Measurements from ENCODE around the gene ADAP1. TPM values are rescaled to one million over a fixed set of nuclear protein-coding genes. Genes with fewer than 3 reads are reported as not detected.

ADAP1 gene
- total RNA-seq, 1 experiment from 2014 or later = 6.2 TPM

DNA sequence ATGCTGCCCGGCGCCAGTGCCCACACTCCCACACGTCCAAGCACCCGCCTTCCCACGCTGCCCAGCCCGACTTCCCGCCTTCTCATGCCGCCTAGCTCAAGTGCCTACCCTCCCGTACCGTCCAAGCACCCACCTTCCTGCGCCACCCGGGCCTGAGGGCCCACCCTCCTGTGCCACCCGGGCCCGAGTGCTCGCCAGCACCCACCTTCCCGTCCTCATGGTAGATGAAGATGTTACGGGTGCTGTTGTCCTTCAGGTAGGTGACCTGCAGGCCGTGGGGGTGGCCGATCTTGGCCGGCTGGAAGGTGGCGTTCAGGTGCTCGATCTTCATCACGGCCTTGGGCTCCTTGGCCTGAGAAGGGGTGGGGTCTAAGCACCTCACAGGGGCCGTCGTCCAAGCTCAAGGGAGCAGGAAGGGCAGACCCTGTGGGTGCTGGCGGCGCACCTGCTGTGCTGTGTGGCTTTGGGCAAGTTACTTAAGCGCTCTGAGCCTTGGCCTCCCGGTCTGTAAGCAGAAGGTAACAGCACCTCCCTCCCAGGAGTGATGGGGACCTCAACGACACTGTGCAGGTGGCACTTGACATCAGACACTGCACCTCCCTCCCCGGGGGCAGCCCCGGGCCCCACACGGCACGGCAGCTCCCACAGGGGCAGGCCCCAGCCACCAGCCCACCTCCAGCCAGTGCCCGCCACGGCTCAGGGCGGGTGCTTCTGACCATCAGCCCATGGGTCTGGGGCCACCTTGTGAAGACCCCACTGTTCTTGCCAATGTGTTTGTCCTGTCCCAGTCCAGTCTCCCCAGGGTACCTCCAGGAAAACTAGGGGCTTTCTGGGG is 50.3 kb downstream of the ADAP1 start:
- H3K79me2 ChIP-seq (ENCODE audit: insufficient read depth, low read length) = no peaks in the 10 kb centered on the region
- no peaks in the 10 kb centered on the region; the same call in 1 of the 2 replicates for H3K27me3 ChIP-seq (ENCODE audit: insufficient read depth, low read length)
- H3K23ac ChIP-seq (ENCODE audit: insufficient read length, low read depth, low read length) = no peak overlapping the region
- Mint-ChIP-seq H3K36me3 (ENCODE audit: insufficient read depth in 1 of 3, low read depth in 3 of 3) (no peaks in the 10 kb centered on the region), H3K4me1 (peaks cover 2 to 5% of the 10 kb centered on the region in 2 experiments; a peak in 1 of 4 replicates), H3K4me3 (no peak overlapping the region), H3K27ac (no peak overlapping the region), H3K27me3 (ENCODE audit: low read depth) (peaks cover 20% of the 10 kb centered on the region), H3K9me3 (no peaks in the 10 kb centered on the region; a peak in 1 of 5 replicates)
- H4K5ac ChIP-seq (ENCODE audit: insufficient read length, low read depth, low read length) = no peak overlapping the region
- no peak overlapping the region for H2BK5ac ChIP-seq (ENCODE audit: insufficient read length, low read length)
- H2AK5ac ChIP-seq (ENCODE audit: insufficient read length, low read length) = no peak overlapping the region
- H3K56ac ChIP-seq (ENCODE audit: insufficient read length, low read depth, low read length) = no peak overlapping the region
- H3K9ac ChIP-seq (ENCODE audit: extremely low read depth, insufficient read length, low read length) = no peak overlapping the region
- no peaks in the 10 kb centered on the region for H3K79me1 ChIP-seq (ENCODE audit: insufficient read depth, low read depth, low read length, poor library complexity, severe bottlenecking)
- TF ChIP-seq, protein P1, sequence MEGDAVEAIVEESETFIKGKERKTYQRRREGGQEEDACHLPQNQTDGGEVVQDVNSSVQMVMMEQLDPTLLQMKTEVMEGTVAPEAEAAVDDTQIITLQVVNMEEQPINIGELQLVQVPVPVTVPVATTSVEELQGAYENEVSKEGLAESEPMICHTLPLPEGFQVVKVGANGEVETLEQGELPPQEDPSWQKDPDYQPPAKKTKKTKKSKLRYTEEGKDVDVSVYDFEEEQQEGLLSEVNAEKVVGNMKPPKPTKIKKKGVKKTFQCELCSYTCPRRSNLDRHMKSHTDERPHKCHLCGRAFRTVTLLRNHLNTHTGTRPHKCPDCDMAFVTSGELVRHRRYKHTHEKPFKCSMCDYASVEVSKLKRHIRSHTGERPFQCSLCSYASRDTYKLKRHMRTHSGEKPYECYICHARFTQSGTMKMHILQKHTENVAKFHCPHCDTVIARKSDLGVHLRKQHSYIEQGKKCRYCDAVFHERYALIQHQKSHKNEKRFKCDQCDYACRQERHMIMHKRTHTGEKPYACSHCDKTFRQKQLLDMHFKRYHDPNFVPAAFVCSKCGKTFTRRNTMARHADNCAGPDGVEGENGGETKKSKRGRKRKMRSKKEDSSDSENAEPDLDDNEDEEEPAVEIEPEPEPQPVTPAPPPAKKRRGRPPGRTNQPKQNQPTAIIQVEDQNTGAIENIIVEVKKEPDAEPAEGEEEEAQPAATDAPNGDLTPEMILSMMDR (conservative IDR thresholded peaks at IDR 0.05) = no peak
- H3T11ph ChIP-seq (ENCODE audit: low read length) = no peak overlapping the region
- no peak overlapping the region for H3K4me2 ChIP-seq (ENCODE audit: insufficient read depth, insufficient read length, low read length)
- H3K4ac ChIP-seq (ENCODE audit: low read depth, low read length) = no peak overlapping the region
- H2BK15ac ChIP-seq (ENCODE audit: low read depth, low read length) = no peak overlapping the region
- no peak overlapping the region for H3K18ac ChIP-seq (ENCODE audit: insufficient read length, low read depth, low read length)
- no peak overlapping the region for H3K14ac ChIP-seq (ENCODE audit: insufficient read depth, low read length)
- no peak overlapping the region for H2BK120ac ChIP-seq (ENCODE audit: low read depth, low read length, poor library complexity, severe bottlenecking)
- H3K9me3 ChIP-seq (ENCODE audit: control insufficient read depth, low read depth, low read length) = no peaks in the 10 kb centered on the region
- no CpG with 5 or more reads among the region's 37 CpGs for WGBS (ENCODE audit: extremely low coverage, insufficient read length, low lambda C conversion rate)
- H4K91ac ChIP-seq (ENCODE audit: insufficient read length, low read depth, low read length) = no peak overlapping the region
- no peaks in the 10 kb centered on the region for H4K20me1 ChIP-seq (ENCODE audit: control insufficient read depth, insufficient read depth, insufficient read length)
- DNase-seq = no peak
- H2BK12ac ChIP-seq (ENCODE audit: insufficient read length, low read depth, low read length) = no peak overlapping the region
- peaks cover 3% of the 10 kb centered on the region for H3K23me2 ChIP-seq (ENCODE audit: insufficient read length, low read depth, low read length, poor library complexity, severe bottlenecking)
- no peak overlapping the region for H2AFZ ChIP-seq (ENCODE audit: low read length)
- no peaks in the 10 kb centered on the region for H3K4me1 ChIP-seq (ENCODE audit: insufficient read depth, low read length)
- H3K27ac ChIP-seq (ENCODE audit: insufficient read length, low read depth, low read length) = no peak overlapping the region
- H2BK20ac ChIP-seq (ENCODE audit: low read depth, low read length, poor library complexity, severe bottlenecking) = no peak overlapping the region
- H4K8ac ChIP-seq (replicated peaks; ENCODE audit: insufficient read length, low read depth, low read length) = no peak overlapping the region

Measured in H9 (cell line).